Transverse colon (tissue), 4 donors: ENCODE results near the gene CMC1.

ENCODE experiments used
- CTCF ChIP-seq, 5 experiments: fragments of 200-600 bp in 3 of 5; fragments of 450-650 bp in 2 of 5; sonication (generic) in 3 of 5; IDR thresholded peaks; 1 replicate in 2 of 5; 2 replicates in 3 of 5; pipeline ENCODE4 v1.5.1; 2016 to 2017; ENCODE audit warnings: antibody characterized with exemption in 5 of 5, inconsistent platforms in 3 of 5, mild to moderate bottlenecking in 2 of 5, moderate library complexity in 1 of 5
- EP300 ChIP-seq: sonication (generic); formaldehyde crosslinking; IDR thresholded peaks from one replicate; pipeline ENCODE4 v1.6.1; 2017; ENCODE audit warnings: antibody characterized with exemption, low read depth
- POLR2A ChIP-seq: fragments of 450-650 bp; IDR thresholded peaks from one replicate; pipeline ENCODE4 v1.6.1; 2016; ENCODE audit warnings: antibody characterized with exemption, mild to moderate bottlenecking, moderate library complexity
- POLR2AphosphoS5 ChIP-seq, 3 donors: sonication (generic); formaldehyde crosslinking; IDR thresholded peaks; one replicate each; pipeline ENCODE4 v1.6.1; 2016; ENCODE audit warnings: antibody characterized with exemption in 3 of 3

GRCh38 chr3:28280781-28281180 lies 39.4 kb downstream of the CMC1 start:
- TF ChIP-seq POLR2AphosphoS5 (IDR thresholded peaks at IDR 0.05) (no peak), CTCF (IDR thresholded peaks at IDR 0.05) (no peak), POLR2A (no peak), EP300 (no peak)
